ENCODE results near the gene YY2. TPM values are rescaled to one million over a fixed set of nuclear protein-coding genes. Genes with fewer than 3 reads are reported as not detected.

YY2 gene
- total and polyA plus RNA-seq, 8 donors, result 0.25 to 5.7 (median 0.55) TPM; not detected in 3

DNA sequence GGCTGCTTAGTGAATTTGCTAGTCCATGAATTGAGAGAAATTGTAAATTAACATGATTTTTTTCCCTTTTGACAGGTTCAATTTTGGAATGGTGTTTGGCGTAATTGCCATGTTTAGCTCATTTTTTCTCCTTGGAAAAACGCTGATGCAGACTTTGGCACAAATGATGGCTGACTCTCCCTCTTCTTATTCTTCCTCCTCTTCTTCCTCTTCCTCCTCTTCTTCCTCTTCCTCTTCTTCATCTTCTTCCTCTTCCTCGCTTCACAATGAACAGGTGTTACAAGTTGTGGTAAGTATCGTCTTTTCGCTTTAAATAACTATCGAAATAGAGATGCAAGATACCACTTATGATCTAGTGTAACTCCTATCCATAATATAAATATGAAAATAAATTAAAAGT lies 10.7 kb upstream of the YY2 start:
- intact Hi-C loops (cut with DNase I; ENCODE audit: low total_unique reads), result no loop called here
- H3K4me3 ChIP-seq, result no peak overlapping the region
- DNase-seq, result no peak
- H3K4me1 ChIP-seq, result peaks cover 0 to 10% (median 4%) of the 10 kb centered on the region in 4 donors
- 88 to 100% (median 97%) methylated on average over 6 of the region's 6 CpGs for WGBS, 5 donors
- H3K9me3 ChIP-seq, result no peaks in the 10 kb centered on the region
- TF ChIP-seq, protein P1, sequence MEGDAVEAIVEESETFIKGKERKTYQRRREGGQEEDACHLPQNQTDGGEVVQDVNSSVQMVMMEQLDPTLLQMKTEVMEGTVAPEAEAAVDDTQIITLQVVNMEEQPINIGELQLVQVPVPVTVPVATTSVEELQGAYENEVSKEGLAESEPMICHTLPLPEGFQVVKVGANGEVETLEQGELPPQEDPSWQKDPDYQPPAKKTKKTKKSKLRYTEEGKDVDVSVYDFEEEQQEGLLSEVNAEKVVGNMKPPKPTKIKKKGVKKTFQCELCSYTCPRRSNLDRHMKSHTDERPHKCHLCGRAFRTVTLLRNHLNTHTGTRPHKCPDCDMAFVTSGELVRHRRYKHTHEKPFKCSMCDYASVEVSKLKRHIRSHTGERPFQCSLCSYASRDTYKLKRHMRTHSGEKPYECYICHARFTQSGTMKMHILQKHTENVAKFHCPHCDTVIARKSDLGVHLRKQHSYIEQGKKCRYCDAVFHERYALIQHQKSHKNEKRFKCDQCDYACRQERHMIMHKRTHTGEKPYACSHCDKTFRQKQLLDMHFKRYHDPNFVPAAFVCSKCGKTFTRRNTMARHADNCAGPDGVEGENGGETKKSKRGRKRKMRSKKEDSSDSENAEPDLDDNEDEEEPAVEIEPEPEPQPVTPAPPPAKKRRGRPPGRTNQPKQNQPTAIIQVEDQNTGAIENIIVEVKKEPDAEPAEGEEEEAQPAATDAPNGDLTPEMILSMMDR (IDR thresholded peaks at IDR 0.05), result no peak
- TF ChIP-seq POLR2A (IDR thresholded peaks at IDR 0.05), result no peak
- no peak for TF ChIP-seq POLR2AphosphoS5 (IDR thresholded peaks at IDR 0.05)
- no peak for TF ChIP-seq EP300 (IDR thresholded peaks at IDR 0.05)
- peaks cover 0 to 3% (median 0%) of the 10 kb centered on the region in 3 donors for H3K27me3 ChIP-seq
- H3K27ac ChIP-seq, result no peak overlapping the region
- H3K36me3 ChIP-seq, result peaks cover 0 to 34% (median 17%) of the 10 kb centered on the region in 4 donors

DNA sequence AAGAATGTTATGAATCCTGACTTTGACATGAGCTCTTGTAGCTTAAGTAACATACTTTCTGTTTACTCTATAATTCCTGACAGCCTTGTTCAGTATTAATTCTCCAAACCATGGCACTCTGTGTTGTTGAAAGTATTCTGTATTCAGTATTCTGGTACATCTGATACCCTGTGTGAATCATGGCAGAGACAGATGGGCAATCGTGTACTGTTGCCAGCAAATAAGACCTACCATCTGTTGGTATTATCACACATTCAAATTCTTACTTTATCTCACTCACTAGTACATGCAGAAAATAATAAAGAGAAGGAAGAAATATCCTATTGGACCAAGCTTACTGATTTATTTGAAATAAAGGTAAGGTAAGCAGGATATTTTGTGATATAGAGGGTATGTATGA lies 8.4 kb upstream of the YY2 start:
- H3K36me3 ChIP-seq, result peaks cover 0 to 43% (median 22%) of the 10 kb centered on the region in 4 donors
- no peak for DNase-seq
- intact Hi-C loops (cut with DNase I; ENCODE audit: low total_unique reads), result no loop called here
- H3K9me3 ChIP-seq, result no peaks in the 10 kb centered on the region
- no peak for TF ChIP-seq POLR2AphosphoS5 (IDR thresholded peaks at IDR 0.05)
- no peak overlapping the region for H3K27ac ChIP-seq
- H3K4me3 ChIP-seq, result no peak overlapping the region
- no peaks in the 10 kb centered on the region for H3K4me1 ChIP-seq
- H3K27me3 ChIP-seq, result peaks cover 0 to 3% (median 0%) of the 10 kb centered on the region in 3 donors
- WGBS, 5 donors, result 63 to 92% (median 85%) methylated on average over 1 of the region's 1 CpG

DNA sequence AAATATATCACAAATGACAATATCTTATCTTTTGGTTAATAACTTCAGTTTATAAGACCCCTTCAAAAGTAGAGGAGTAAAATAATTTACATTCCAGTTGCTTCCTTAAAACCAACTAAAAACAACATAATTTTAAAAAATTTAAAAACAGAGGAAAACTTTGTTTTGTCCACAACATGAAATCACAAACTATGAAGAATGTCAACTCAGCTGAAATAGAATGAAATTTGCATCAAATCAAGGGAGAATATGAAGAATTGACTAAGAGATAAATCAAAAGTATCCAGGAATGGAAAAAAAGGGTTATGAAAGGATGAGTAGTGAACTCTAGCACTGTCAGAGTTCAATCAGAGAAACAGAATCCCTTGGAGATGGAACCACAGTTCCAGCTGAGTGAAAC lies 2.2 kb upstream of the YY2 start:
- TF ChIP-seq EP300 (IDR thresholded peaks at IDR 0.05) (no peak), POLR2AphosphoS5 (IDR thresholded peaks at IDR 0.05) (no peak), POLR2A (IDR thresholded peaks at IDR 0.05) (no peak)
- TF ChIP-seq, protein P1 (IDR thresholded peaks at IDR 0.05), result no peak

DNA sequence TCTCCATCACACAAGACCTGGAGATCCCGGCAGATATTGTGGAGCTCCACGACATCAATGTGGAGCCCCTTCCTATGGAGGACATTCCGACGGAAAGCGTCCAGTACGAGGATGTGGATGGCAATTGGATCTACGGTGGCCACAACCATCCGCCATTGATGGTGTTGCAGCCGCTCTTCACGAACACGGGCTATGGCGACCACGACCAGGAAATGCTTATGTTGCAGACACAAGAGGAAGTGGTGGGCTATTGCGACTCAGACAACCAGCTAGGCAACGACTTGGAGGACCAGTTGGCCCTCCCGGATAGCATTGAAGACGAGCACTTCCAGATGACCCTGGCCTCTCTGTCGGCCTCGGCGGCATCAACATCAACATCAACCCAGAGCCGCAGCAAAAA lies 717 bp downstream of the YY2 start:
- DNase-seq, result no peak
- TF ChIP-seq EP300 (IDR thresholded peaks at IDR 0.05) (no peak), POLR2A (IDR thresholded peaks at IDR 0.05) (no peak), POLR2AphosphoS5 (IDR thresholded peaks at IDR 0.05) (no peak)
- TF ChIP-seq, protein P1 (IDR thresholded peaks at IDR 0.05), result no peak
- H3K9me3 ChIP-seq, result peaks cover 0 to 7% (median 0%) of the 10 kb centered on the region in 4 donors
- no peak overlapping the region for H3K4me3 ChIP-seq
- no peaks in the 10 kb centered on the region for H3K27me3 ChIP-seq
- 91 to 96% (median 96%) methylated on average over 17 to 21 of the region's 21 CpGs for WGBS, 5 donors
- H3K27ac ChIP-seq, result no peak overlapping the region
- H3K36me3 ChIP-seq, result peaks cover 0 to 28% (median 26%) of the 10 kb centered on the region in 4 donors
- H3K4me1 ChIP-seq, result no peaks in the 10 kb centered on the region
- intact Hi-C loops (cut with DNase I; ENCODE audit: low total_unique reads), result no loop called here

More for the DNA sequence above, 2.2 kb upstream of the YY2 start:
- Histone ChIP-seq H3K36me3 (peaks cover 0 to 34% (median 30%) of the 10 kb centered on the region in 4 donors), H3K27me3 (no peaks in the 10 kb centered on the region), H3K4me1 (no peaks in the 10 kb centered on the region), H3K27ac (no peak overlapping the region), H3K4me3 (no peak overlapping the region), H3K9me3 (peaks cover 0 to 7% (median 0%) of the 10 kb centered on the region in 4 donors)
- no peak for DNase-seq
- intact Hi-C loops (cut with DNase I; ENCODE audit: low total_unique reads), result no loop called here

DNA sequence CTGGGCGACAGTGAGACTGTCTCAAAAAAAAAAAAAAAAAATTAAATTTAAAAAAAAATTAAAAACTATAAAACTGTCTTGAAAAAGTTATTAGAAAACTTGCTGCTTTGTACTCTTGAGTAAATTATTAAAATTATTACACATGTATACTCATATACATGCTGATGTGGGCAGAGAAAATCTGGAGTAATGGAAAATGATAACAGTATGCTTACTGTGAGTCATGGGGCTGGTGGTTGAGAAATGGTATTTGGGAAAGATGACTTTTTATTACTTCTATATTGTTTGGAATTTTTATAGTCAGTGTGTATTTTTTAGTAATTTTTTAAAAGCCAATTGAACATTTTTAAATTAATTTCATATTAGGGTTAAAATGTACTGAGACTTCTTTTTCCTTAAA lies 7.5 kb downstream of the YY2 start:
- Histone ChIP-seq H3K36me3 (no peaks in the 10 kb centered on the region), H3K4me1 (no peaks in the 10 kb centered on the region), H3K27me3 (no peaks in the 10 kb centered on the region), H3K27ac (no peak overlapping the region), H3K9me3 (no peaks in the 10 kb centered on the region), H3K4me3 (no peak overlapping the region)
- intact Hi-C loops (cut with DNase I; ENCODE audit: low total_unique reads), result no loop called here
- DNase-seq, result no peak
- TF ChIP-seq, protein P1 (IDR thresholded peaks at IDR 0.05), result no peak
- TF ChIP-seq EP300 (IDR thresholded peaks at IDR 0.05) (no peak), POLR2AphosphoS5 (IDR thresholded peaks at IDR 0.05) (no peak)
- WGBS, 5 donors, result 93 to 100% (median 95%) methylated on average over 1 of the region's 1 CpG

Measured in stomach (tissue), 9 donors.